HG03442 (cell line): Measurements from ENCODE around the gene PRAMEF11.
"Not testable (repeated sequence)": the region's sequence is repeated elsewhere in the genome, so short reads cannot be mapped to it uniquely, and the experiment has no call there.

ENCODE experiments used
- ATAC-seq: cut with Tn5 transposase; IDR thresholded peaks from one replicate; pipeline ENCODE4 v1.9.1; 2021; ENCODE audit warnings: mild to moderate bottlenecking, moderate library complexity; ENCODE audit not compliant: unreplicated experiment

The PRAMEF11 gene

GRCh38 chr1:12831310-12831709 is at the start of gene PRAMEF11:
TSS of gene PRAMEF11 (minus strand) at chr1:12831410. CDS start at chr1:12828789, 2,621 bp downstream.
- ATAC-seq: not testable (repeated sequence)

DNA sequence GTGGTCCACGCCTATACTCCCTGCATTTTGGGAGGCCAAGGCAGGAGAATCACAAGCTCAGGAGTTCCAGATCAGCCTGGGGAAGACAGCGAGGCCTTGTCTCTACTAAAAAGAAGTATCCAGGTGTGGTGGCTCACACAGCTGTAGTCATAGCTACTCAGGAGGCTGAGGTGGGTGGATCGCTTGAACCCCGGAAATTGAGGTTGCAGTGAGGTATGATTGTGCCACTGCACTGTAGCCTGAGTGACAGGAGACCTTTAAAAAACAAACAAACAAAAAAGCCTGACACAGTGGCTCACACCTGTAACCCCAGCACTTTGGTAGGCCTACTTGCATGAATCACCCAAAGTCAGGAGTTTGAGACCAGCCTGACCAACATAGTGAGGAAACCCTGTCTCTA is 47.2 kb upstream of the PRAMEF11 start:
- not testable (repeated sequence) for ATAC-seq

GRCh38 chr1:12863131-12863880 is 32.1 kb upstream of the PRAMEF11 start:
- not testable (repeated sequence) for ATAC-seq

DNA sequence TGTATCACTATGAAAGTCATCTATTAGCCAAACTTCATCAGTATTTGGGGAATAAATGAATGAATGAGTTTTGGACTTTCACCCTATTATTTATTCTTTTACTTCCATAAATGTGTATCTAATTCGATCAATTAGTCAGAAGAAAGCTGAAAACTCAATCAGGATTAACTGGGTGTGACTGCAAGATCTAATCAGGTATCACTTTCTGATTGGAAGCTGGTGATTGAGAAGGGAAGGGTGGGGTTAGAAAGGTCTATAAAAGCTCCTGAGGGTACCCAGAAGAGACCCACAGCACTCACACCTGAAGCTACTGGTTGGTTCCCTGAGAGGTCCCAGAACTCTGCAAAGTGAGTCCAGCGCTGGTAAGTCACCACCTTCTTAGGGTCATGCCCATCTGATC is 25.6 kb upstream of the PRAMEF11 start, which contains the start of gene PRAMEF2:
Gene PRAMEF2, plus strand, starts transcription at position 301 of the 400 bp plus-strand sequence. CDS start 1,924 bp downstream, outside the sequence.
- ATAC-seq: not testable (repeated sequence)

GRCh38 chr1:12851779-12852178 is 20.6 kb upstream of the PRAMEF11 start:
- no peak for ATAC-seq

DNA sequence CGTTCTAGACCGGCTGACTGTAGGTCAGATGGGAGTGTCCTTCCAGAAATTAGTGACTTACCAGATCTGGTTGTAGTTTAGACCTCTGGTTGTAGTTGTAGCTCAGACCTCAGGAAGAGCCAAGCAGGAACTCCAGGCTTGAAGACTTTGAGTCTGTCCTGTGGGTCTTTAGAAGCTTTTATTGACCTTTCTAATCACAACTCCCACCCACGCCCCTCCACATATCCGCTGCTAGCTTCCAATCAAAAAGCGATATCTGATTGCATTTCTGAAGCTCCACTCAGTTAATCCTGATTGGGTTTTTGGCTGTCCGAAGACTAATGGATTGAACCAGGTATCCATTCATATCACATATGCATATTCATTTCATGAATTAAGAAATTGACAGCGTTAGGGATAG is 17.4 kb upstream of the PRAMEF11 start, which contains the start of gene HNRNPCL1:
Gene HNRNPCL1, minus strand, starts transcription at position 101 of the 400 bp plus-strand sequence. CDS start 431 bp downstream, outside the sequence.
- ATAC-seq: not testable (repeated sequence)

GRCh38 chr1:12833251-12833650 is 2.0 kb upstream of the PRAMEF11 start:
- not testable (repeated sequence) for ATAC-seq

DNA sequence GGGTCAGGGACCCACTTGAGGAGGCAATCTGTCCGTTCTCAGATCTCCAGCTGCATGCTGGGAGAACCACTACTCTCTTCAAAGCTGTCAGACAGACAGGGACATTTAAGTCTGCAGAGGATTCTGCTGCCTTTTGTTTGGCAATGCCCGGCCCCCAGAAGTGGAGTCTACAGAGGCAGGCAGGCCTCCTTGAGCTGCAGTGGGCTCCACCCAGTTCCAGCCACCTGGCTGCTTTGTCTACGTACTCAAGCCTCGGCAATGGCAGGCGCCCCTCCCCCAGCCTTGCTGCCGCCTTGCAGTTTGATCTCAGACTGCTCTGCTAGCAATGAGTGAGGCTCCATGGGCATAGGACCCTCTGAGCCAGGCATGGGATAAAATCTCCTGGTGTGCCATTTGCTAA is 12.1 kb downstream of the PRAMEF11 start:
- not testable (repeated sequence) for ATAC-seq

DNA sequence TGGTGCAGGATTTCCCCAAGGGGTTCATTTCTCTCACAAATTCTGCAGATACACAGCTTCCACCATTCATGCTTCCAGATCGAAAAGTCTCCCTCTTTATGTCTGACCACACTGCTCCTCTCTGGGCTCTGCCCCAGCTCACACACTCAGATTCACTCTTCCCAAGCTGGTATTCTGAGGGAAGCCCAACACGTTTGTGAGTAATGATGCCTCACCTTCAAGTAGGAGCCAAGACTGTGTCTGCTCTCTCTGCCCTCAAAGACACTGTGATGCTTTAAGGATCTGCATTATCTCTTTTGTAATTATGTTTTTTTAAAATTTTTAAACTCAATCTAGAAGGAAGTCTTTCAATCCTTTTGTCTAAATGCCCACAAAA is 19.8 kb downstream of the PRAMEF11 start:
- no peak for ATAC-seq

DNA sequence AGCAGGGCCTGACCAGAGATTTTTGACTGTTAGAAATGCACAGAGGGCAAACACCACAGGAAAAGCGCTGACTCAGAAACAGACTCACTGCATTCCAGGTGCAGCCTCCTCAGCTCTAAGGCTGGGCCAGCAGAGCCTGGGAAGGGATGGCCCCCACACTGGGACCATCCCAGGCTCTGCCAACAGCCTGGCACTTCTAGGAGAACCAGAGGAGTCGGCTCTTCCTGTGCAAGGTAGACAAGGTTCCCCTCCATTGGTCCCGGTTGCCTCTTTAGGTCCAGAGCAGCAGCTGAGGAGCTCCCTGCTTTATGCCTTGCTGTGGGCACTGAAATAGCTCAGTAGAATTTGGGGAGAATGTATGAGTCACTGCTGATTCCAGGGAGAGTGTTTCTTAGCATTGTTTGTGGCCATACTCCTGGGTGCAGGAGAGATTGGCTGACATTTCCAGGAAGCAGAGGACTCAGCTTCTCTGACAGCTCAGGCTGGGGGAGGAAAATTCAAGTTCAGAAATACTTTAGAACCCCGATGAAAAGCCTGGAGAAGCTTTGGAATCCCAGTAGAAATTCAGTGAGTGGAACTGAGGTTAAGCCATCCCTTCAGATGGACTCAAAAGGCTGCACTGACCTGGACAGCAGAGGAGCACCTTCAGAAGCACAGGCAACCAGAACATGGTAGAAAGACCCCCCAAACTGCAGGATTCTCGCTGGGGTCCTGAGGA is 20.4 kb downstream of the PRAMEF11 start:
- ATAC-seq: no peak

DNA sequence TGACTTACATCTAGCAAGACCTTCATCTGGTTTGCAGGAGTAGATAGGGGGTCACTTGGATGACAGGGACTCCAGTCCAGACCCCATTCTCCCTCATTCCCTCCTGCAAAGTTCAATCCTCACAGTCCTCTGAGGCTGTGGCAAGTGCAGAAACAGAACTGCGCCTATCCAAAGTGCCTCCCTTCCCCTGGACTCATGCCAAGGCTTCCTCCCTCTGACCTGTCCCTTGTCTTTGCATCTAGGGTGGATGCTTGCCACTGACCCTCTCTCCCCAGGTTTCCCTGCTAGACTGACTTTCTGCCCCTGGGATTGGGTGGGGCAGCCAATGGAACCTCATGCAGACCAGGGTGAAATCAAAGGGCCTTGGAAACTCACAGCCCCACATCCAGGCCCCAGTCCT is 21.3 kb downstream of the PRAMEF11 start:
- no peak for ATAC-seq

DNA sequence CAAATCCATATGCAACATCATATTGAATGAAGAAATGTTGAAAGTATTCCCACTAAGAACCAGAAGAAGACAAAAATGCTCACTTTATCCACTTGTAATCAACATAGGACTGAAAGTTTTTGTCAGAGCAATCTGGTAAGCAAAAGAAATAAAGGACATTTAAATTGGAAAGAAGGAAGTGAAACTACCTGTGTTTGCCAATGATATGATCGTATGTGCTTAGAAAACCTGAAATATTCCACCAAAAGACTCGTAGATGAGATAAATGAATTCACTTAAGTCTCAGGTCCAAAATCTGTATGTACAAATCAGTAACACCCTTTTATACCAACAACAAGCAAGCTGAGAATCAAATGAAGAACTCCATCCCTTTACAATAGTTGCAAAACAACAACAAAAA is 31.5 kb downstream of the PRAMEF11 start:
- ATAC-seq: no peak

DNA sequence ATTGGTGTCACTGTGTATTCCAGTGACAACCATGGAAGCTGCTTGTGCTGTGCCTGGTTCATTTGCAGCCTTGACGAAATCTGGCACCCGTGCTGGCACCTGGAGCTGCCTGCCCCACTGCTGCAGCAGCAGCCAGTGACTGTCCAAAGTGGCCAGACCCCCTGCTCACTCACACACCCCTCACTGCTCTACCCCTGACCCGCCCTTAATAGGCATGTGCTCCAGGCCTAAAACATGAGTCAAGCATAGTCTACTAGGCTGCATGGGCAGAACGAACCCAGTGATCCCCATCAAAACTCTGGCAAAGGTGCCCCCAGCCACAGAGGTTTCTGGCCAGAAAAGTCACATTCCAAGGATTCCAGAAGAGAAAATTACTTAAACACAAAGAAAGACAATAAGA is 32.3 kb downstream of the PRAMEF11 start:
- no peak for ATAC-seq

- not testable (repeated sequence) for ATAC-seq
Observed at GRCh38 chr1:12791097-12791496, 40.1 kb downstream of the PRAMEF11 start, which contains the start of gene PRAMEF1. TSS of gene PRAMEF1 (plus strand) at chr1:12791397. CDS start at chr1:12793228, 1,831 bp downstream.

- ATAC-seq: not testable (repeated sequence)
Observed at GRCh38 chr1:12784729-12785128, 46.5 kb downstream of the PRAMEF11 start.

GRCh38 chr1:12783783-12784182 is 47.4 kb downstream of the PRAMEF11 start:
- ATAC-seq: not testable (repeated sequence)

DNA sequence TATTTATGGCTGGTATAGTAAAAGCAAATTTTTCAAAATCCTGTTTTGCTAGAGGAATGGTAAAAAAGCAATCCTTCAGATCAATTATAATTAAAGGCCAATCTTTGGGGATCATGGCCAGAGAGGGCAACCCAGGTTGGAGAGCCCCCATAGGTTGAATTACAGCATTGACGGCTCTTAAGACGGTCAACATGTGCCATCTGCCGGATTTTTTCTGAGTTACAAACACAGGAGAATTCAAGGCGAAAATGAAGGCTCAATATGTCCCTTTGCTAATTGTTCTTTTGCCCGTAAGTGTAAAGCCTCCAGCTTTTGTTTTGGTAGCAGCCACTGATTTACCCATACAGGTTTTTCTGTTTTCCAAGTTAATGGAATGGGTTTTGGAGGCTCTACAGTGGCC is 49.7 kb downstream of the PRAMEF11 start:
- not testable (repeated sequence) for ATAC-seq

DNA sequence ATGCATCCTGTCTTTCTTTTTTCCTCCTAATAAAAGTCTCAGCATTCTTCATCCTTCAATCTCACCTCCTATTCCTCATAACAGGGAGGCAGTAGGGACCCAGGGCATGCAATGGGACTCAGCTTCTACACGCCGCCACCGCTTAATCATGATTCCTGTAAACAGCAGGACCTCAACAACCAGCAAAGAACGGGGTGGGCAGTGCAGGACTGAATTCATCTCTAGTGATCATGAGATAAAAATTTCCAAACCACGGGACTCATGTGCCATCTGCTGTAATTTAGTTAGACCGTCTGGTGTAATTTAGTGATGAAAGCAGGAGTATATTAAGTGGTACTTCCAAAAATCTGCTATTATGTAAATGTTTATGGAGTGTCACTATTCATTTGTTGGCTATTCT is 52.3 kb downstream of the PRAMEF11 start:
- ATAC-seq: no peak

DNA sequence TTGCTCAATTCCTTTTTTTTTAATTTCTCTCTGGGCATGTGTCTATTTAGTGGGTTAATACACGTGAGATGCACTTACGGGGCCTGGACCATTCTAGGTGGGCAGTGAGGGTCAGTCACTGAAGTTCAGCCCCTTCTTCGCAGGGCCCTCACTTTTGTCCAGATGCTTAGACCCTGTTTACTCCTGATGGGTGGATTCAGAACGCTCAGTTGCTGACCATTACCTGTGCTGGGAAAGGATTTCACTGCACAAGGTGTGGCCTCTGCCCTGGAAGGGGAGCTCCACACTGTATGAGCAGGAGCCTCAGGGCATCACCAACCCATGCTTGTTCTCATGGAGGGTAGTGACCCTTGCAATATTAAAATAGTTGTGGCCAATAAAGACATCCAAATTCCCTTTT is 53.1 kb downstream of the PRAMEF11 start:
- no peak for ATAC-seq

GRCh38 chr1:12776801-12777557 is 54.2 kb downstream of the PRAMEF11 start:
- ATAC-seq: no peak

GRCh38 chr1:12775443-12775842 is 55.8 kb downstream of the PRAMEF11 start:
- ATAC-seq: no peak
